ENCODE measurements around the gene PALM3. TPM values are rescaled to one million over a fixed set of nuclear protein-coding genes. Genes with fewer than 3 reads are reported as not detected.
A peak's percentile ranks its signal among the peaks of the same experiment; 100 is the strongest.

PALM3 gene, protein sequence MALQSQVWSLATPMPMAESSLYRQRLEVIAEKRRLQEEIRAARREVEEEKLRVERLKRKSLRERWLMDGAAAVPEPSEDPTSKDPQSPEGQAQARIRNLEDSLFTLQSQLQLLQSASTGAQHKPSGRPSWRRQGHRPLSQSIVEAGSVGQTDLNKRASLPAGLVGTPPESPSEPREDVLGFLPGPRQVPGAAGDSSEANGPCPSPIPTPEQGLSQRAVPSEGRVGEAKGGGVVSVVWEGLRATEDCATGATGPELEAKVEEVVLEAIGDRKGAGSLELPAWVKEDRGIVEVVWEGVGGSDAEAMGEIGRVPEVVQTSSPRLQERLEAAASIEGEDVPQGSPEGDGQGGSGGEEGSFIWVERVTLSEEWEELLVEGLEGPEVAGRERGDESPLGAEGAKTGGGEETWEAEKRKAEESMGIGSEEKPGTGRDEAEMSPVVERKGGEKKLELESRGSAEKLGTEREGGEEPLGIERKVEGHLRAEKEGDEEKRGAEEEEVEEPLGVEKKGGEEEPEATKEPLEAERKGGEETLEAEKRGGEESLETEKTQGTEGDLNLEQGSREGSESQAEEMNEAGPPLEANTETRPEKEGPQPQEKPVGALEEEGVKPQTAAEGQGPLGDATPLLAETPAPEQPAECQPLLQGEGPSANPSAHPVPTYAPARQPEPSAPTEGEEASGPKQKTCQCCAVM
- 0.54 TPM for polyA plus RNA-seq (2013, experiment 1 of 2; ENCODE audit: insufficient read length)
- 0.48 TPM for polyA plus RNA-seq (2013, experiment 2 of 2; ENCODE audit: insufficient read length)

GRCh38 chr19:14061751-14062557 lies at the start of gene PALM3:
PALM3 (minus strand) TSS chr19:14062076; CDS start chr19:14061980, 96 bp downstream.
- DNase-seq = no peak

GRCh38 chr19:14111486-14111885 lies 49.6 kb upstream of the PALM3 start:
- DNase-seq = no peak

DNA sequence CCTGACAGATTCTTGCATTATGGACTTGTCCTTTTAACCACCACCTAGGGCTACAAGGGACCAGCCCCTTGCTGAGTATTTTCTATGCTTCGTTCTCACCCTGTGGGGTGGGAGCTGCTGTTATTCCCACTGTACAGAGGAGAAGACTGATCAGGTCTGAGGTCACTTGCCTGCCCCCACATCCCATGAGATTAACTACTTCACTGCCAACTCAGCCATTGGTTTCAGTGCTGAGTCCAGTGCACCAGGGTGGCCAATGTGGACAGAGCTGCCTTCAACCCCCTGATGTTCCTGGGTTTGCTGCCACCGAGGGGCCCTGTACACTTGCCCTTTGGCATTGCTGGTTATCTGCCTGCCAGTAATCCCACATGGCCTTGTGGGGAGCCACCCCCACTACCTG lies 48.8 kb upstream of the PALM3 start:
- DNase-seq = no peak

DNA sequence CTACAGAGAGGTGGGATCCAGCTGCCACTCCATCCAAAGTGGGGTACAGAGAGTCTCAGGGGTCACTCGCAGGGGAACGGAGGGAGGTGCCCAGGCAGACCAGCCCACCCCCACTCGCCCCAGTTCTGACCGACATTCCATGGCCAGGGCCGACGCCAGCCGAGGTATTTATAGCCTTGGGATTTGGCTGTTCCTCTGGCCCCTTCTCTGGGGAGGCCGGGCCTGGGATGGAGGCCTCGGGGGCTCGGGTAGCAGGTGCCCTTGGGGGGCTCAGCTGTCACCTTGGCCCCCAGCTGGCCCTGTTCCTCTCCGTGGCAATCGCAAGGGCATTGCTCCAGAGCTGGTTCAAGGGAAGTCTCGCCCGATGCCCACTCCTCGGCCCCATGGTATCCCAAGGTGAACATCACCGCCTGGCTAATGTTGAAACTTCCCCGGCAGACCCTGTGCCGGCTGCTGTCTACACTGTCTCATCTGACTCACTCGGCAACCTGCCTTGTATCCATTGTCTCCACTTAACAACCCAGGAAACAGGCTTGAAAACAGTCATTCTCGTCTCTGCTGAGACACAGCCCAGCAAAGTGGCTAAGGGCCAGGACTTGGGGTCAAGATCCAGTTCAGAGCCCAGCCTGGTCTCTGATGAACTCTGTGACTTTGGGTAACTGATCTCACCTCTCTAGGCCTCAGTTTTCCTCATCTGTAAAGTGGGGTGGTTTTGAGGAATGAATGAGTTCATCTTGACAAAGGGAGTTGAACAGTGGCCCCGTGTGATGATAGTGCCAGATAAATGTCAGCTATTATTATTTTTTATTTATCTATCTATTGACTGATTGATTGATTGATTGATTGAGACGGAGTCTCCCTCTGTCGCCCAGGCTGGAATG lies 45.9 kb upstream of the PALM3 start:
- no peak for DNase-seq

DNA sequence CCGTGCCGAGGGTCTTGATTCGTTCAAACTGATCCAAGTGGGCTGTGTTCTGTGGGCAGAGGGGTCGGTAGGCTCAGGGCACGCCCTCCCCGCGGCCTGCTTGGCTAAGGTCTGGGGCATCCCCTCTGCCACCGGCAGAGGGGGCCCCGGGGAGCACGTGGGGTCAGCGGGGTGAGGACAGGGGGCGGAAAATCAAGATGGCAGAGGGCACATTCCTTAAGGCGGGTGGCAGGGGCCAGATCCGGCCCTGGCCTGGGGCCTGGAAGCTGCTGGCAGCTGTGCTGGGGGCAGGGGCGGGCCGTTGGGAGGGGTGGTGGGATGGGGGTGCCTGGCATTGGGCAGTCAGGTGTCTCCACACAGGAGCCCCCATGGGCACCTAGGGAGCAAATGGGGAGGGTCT lies 45.0 kb upstream of the PALM3 start:
- DNase-seq = no peak

DNA sequence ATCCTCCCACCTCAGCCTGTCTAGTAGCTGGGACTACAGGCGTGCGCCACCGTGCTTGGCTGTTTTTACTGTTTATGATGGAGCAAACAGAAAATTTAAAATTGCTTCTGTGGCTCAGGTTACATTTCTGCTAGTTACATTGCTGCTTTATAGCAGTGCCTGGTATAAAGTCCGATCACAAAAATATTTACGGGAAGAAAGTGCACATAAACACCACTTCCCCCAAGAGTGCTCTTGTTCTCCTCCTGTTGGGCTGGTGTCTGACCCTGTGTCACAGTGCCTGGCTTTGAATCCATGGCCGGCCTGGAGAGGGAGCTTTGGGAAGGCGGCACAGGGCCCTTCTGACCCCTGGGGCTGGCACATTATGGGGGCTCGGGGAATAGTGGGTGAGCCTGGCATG lies 43.8 kb upstream of the PALM3 start:
- DNase-seq = no peak

DNA sequence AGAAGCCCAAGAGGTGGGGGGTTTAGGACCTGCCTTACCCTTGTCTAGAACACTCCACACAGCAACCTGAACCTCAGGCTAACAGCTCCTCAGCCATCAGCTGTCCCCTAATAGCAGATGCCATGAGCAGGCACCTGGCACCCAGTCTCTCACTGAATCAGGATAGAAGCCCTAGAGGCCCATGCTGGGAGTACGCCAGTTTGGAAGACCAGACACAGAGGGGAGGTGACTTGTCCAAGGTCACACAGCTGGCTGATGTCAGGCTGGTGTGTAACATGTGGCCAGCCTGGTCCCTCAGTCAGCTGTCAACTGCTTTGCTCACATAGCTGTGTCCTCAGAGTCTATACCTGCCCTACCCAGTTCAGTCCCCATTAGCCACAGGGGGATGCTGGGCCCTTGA lies 41.4 kb upstream of the PALM3 start:
- DNase-seq = no peak

- DNase-seq = no peak
Observed at GRCh38 chr19:14102756-14103155, 40.9 kb upstream of the PALM3 start.

DNA sequence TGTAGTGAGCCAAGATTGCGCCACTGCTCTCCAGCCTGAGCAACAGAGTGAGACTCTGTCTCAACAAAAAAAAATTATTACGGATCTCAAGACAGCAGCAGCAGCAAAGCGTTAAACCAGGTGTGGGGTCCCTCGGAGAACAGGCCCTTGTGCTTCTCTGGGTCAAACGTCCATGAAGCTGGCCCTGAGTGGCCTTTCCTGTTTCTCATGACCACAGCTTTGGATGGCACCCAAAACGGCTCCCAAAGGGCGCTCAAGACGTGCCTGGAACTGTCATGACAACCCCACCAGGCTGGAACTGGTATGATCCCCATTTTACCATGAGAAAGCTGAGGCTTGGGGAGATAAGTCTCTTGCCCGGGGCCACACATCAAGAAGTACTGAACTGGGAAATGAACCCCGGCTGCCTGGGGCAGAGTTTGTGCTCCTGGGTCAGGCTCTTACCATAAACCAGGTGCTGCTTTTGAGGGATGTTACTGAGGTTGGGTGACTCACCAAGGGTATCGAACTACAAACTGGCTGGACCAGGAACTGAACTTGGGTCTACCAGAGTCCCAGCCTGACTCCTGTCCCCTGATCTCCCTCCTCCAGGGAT lies 40.3 kb upstream of the PALM3 start:
- no peak for DNase-seq

GRCh38 chr19:14101003-14101545 lies 39.2 kb upstream of the PALM3 start:
- no peak for DNase-seq

DNA sequence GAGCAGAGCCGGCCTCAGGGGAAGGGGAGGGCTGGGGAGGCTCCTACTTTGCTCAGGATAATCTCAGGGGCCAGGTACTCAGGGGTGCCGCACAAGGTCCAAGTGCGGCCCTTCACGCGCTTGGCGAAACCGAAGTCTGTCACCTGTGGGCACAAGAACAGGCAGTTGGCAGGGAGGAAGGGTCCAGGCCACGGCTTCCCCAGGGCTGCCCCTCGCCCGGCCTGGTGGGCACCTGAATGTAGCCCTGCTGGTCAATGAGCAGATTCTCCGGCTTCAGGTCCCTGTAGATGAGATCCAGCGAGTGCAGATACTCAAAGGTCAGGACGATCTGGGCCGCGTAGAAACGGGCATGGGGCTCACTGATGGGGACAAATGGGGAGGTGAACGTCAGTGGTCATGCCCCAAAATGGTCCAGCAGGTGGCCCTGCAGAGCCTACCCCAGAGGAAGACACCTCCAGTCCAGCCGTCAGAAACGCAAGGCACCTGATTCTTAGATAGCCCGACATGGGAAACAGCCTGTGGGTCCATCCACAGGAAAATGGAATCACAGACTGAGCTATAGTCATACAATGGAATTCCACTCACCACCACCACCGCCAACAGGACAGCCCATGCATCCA lies 35.8 kb upstream of the PALM3 start:
- no peak for DNase-seq

- DNase-seq = no peak
Observed at GRCh38 chr19:14096272-14096992, 34.6 kb upstream of the PALM3 start.

GRCh38 chr19:14094854-14095253 lies 33.0 kb upstream of the PALM3 start:
- no peak for DNase-seq

- no peak for DNase-seq
Observed at GRCh38 chr19:14093117-14093823, 31.4 kb upstream of the PALM3 start.

GRCh38 chr19:14091813-14092462 lies 30.1 kb upstream of the PALM3 start:
- no peak for DNase-seq

DNA sequence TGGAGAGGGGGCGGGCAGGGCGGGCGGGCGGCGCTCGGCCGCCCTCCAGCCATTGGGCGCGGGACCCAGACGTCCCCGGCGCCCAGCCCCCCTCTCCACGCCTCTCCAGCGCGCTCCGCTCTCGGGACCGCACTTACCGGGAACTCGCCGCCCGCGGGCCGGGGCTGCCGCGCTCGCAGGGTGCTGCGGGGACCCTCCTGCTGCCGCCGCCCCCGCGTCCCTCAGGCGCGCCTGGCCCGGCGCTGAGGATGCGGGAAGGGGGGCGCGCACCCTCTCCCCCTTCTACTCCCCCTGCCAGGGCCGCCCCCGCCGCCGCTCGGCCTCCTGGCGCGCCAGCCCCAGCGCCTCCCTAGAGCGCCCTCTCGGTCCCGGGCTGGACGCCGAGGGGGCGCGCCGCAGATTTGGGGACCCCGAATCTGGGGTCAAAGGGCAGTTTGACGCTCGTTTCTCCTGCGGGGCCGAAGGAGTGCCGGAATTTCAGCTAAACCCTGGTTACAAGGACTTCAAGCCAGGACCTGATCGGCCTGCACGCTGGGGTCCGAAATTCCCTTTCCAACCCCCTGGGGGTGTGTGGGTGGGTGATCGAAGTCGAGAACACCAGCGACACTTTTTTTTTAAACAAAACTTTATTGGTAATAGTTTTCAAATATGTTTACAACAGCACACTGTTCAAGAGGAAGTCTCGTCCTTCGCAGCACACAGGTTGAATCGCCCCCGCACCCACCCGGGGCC lies 29.4 kb upstream of the PALM3 start:
- peak; percentile 63 for DNase-seq

DNA sequence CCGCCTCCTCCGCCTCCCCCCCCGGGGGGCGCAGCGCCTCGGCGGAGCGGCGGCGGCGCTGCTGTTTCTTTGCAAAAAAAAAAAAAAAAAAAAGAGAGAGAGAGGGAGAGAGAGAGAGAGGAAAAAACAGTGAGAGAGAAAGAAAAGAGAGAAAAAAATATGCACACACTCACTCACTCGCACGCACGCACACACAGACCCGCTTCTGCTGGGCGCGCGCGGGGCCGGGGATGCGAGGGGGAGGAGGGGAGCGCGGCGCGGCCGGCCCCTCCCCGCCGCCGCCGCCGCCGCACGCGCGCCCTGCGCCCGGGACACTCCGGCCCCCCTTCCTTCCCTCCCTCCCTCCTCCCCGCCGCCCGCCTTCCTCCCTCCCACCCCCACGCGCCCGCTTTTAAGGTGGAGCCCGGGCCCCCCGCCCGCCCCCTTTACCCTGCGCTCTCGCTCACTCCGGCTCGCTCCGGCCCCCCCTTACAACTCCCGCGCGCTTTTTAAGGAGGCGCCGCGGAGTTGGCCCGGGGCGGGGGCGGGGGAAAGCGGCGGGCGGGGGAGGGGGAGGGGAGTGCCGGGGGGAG lies 28.7 kb upstream of the PALM3 start, which contains the start of gene SAMD1:
Gene SAMD1 (minus strand): TSS at position 243 of the 572 bp plus-strand sequence.
- peak; percentile 89 for DNase-seq
